ENCODE measurements around the gene FCHO2.

The FCHO2 gene

GRCh38 chr5:72947498-72947897 lies 8.3 kb upstream of the FCHO2 start:
- TF ChIP-seq GATA3 (IDR thresholded peaks at IDR 0.05; ENCODE audit: low read depth, low read length) (no peak), GATA2 (IDR thresholded peaks at IDR 0.05; ENCODE audit: low read depth, low read length) (no peak)

- TF ChIP-seq GATA2 (IDR thresholded peaks at IDR 0.05; ENCODE audit: low read depth, low read length) (no peak), GATA3 (IDR thresholded peaks at IDR 0.05; ENCODE audit: low read depth, low read length) (no peak)
These were observed 6.4 kb upstream of the FCHO2 start for GRCh38 chr5:72949481-72949880.

GRCh38 chr5:72951671-72952468 lies 4.0 kb upstream of the FCHO2 start:
- TF ChIP-seq GATA3 (IDR thresholded peaks at IDR 0.05; ENCODE audit: low read depth, low read length) (no peak), GATA2 (IDR thresholded peaks at IDR 0.05; ENCODE audit: low read depth, low read length) (no peak)

- no peak for TF ChIP-seq GATA2 (IDR thresholded peaks at IDR 0.05; ENCODE audit: low read depth, low read length)
- TF ChIP-seq GATA3 (IDR thresholded peaks at IDR 0.05; ENCODE audit: low read depth, low read length), result no peak
These were observed 1.5 kb upstream of the FCHO2 start for GRCh38 chr5:72954389-72954788.

GRCh38 chr5:72955143-72955767 lies 586 bp upstream of the FCHO2 start:
- TF ChIP-seq GATA2 (IDR thresholded peaks at IDR 0.05; ENCODE audit: low read depth, low read length) (no peak), GATA3 (IDR thresholded peaks at IDR 0.05; ENCODE audit: low read depth, low read length) (no peak)

- TF ChIP-seq GATA2 (IDR thresholded peaks at IDR 0.05; ENCODE audit: low read depth, low read length) (no peak), GATA3 (IDR thresholded peaks at IDR 0.05; ENCODE audit: low read depth, low read length) (no peak)
These were observed 691 bp downstream of the FCHO2 start for GRCh38 chr5:72956324-72957140.

GRCh38 chr5:72957337-72957736 lies 1.5 kb downstream of the FCHO2 start:
- TF ChIP-seq GATA2 (IDR thresholded peaks at IDR 0.05; ENCODE audit: low read depth, low read length), result no peak
- TF ChIP-seq GATA3 (IDR thresholded peaks at IDR 0.05; ENCODE audit: low read depth, low read length), result no peak

- no peak for TF ChIP-seq GATA2 (IDR thresholded peaks at IDR 0.05; ENCODE audit: low read depth, low read length)
- TF ChIP-seq GATA3 (IDR thresholded peaks at IDR 0.05; ENCODE audit: low read depth, low read length), result no peak
These were observed 3.4 kb downstream of the FCHO2 start for GRCh38 chr5:72959257-72959656.

GRCh38 chr5:72985719-72986118 lies 29.9 kb downstream of the FCHO2 start:
- TF ChIP-seq GATA2 (IDR thresholded peaks at IDR 0.05; ENCODE audit: low read depth, low read length) (no peak), GATA3 (IDR thresholded peaks at IDR 0.05; ENCODE audit: low read depth, low read length) (no peak)

- TF ChIP-seq GATA2 (IDR thresholded peaks at IDR 0.05; ENCODE audit: low read depth, low read length), result no peak
- no peak for TF ChIP-seq GATA3 (IDR thresholded peaks at IDR 0.05; ENCODE audit: low read depth, low read length)
These were observed 32.9 kb downstream of the FCHO2 start for GRCh38 chr5:72988769-72989168.

GRCh38 chr5:72991394-72991793 lies 35.6 kb downstream of the FCHO2 start:
- TF ChIP-seq GATA2 (IDR thresholded peaks at IDR 0.05; ENCODE audit: low read depth, low read length) (no peak), GATA3 (IDR thresholded peaks at IDR 0.05; ENCODE audit: low read depth, low read length) (no peak)

- no peak for TF ChIP-seq GATA2 (IDR thresholded peaks at IDR 0.05; ENCODE audit: low read depth, low read length)
These were observed 38.7 kb downstream of the FCHO2 start for GRCh38 chr5:72994578-72994977.

- TF ChIP-seq GATA2 (IDR thresholded peaks at IDR 0.05; ENCODE audit: low read depth, low read length) (no peak), GATA3 (IDR thresholded peaks at IDR 0.05; ENCODE audit: low read depth, low read length) (no peak)
These were observed 40.8 kb downstream of the FCHO2 start for GRCh38 chr5:72996632-72997031.

- no peak for TF ChIP-seq GATA3 (IDR thresholded peaks at IDR 0.05; ENCODE audit: low read depth, low read length)
- TF ChIP-seq GATA2 (IDR thresholded peaks at IDR 0.05; ENCODE audit: low read depth, low read length), result no peak
These were observed 44.1 kb downstream of the FCHO2 start for GRCh38 chr5:72999916-73000315.
